HG03097 (cell line): ENCODE data around the gene ZBTB48.
"Not testable (repeated sequence)": the region's sequence is repeated elsewhere in the genome, so short reads cannot be mapped to it uniquely, and the experiment has no call there.

Experiments used
- ATAC-seq: cut with Tn5 transposase; IDR thresholded peaks from one replicate; pipeline ENCODE4 v1.9.1; 2021; ENCODE audit not compliant: unreplicated experiment, low FRiP score

ZBTB48 gene

GRCh38 chr1:6631058-6631457 lies 51.3 kb downstream of the ZBTB48 start:
- no peak for ATAC-seq

DNA sequence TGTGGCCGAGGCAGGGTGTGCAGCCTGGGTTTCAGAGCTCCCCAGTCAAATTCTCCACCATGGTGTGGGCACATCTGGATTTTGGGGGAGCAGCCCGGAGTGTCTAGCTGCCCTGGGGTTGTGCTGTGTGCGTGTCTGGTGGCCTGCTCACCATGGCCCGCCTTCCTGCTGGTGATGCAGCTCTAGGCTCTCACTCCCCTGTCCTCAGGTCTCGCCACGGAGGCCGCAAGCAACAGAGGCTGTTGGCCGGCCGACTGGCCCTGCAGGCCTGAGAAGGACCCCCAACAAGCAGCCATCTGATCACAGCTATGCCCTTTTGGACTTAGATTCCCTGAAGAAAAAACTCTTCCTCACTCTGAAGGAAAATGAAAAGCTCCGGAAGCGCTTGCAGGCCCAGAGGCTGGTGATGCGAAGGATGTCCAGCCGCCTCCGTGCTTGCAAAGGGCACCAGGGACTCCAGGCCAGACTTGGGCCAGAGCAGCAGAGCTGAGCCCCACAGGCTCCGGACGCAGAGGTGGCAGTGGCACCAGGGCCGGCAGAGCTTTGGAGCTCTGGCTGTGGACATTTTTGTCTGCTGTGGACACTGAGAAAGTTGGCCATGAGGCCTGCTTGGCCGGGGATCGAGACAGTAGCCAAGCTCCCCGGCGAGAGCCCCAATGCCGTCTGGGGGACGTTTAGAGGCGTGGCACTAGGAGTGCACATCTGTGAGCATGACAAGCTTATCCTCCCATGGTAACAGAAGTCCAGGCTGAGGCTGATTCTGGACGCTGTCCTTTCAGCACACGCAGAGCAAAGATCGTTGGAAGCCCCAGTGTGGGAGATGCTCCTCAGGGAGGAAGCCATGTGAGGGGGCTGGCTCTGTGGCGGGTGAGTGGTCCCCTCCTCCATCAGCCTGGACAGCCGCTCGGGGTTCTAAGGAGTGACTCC lies 53.1 kb downstream of the ZBTB48 start:
- ATAC-seq: no peak

GRCh38 chr1:6634371-6635052 lies 54.7 kb downstream of the ZBTB48 start:
- ATAC-seq: no peak

DNA sequence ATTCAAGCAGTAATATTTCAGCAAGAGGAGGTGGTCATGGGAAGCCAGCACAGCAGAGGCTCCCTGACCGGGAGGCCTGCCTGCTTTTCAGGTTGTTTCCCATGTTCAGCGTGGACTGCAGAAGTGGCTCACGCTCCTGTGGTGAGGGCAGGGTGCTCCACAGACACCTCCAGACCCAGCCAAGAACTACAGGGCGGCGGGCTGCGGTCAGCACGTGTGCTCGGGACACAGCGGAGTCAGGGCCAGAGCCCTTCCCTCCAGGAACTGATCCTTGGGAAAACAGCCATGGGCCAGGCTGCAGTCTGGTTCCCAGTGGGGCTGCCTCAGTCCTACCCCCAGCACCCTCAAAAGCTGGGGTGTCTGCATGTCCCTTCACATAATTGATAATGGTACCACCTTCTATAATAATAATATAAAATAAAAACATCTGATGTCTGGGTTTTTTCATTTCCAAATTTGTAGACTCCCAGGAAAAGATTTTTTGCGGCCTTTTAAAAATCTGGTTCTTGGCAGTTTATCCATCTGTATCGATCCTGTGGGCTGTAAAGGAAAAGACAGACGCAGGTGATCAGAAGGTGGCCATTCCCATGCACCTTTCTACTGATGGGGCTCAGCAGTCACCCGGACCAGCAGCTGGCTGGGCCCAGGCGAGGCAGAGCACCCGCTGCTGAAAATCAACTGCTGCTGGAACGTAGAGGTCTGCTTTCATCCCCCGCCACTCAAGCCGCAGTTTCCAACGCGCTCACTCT lies 55.5 kb downstream of the ZBTB48 start:
- no peak for ATAC-seq

DNA sequence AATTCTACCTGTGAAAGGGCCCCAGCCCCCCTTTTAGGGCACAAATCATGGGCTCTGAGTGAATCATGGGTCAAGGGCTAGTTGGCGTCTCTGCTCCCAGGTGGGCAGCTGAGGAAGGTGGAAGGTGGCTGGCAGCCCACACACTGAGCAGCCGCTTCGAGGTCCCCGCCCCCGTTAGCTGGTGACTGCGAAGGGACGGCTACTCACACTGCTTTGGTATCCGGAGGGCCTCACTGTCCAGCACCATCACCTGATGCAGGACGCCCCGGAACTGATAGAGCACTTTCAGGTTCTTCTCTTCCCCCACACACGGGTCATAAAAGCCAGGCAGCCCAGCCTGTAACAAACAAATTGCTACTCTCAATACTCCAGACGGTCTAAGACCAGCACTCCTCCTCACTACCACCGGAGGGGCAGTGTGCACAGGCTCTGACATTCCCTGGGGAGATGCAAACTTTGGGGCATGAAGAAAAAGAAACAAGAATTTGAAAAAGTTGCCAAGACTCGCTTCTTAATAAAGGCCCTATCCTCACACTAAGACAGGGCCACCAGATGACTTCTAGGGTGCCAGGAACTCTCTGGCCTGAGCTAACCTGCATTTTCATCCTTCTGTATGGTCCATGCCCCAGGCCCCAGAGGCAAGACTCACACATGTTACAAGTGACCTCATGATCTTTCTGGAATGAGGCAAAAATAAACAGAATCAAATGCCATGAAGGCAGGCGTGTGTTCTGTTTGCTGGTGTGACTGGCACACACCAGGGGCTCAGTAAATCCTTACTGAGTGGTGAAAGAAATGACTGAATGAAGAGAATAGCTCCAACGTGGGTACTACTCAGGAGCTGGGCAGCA lies 56.3 kb downstream of the ZBTB48 start:
- ATAC-seq: no peak

GRCh38 chr1:6636778-6637177 lies 57.0 kb downstream of the ZBTB48 start:
- ATAC-seq: not testable (repeated sequence)

DNA sequence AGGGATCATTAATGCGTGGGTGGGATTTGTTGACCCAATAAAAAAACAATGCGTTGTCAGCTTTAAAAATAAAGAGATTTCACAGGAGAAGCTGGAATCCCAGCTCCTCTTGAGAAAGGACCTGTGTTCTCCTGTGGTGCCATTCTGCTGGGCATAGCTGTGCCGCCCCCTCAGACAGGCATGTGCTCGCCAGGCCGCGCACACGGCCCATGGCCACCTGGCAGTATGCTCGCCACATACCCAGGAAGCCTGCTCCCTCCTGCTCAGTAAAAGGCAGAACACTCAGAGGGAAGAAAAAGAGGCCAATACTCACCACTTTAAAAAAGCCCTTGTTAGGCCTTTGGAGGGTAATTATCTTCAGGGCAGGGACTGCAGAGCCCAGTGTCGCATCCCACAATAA lies 58.0 kb downstream of the ZBTB48 start:
- ATAC-seq: no peak

- ATAC-seq: no peak
Measured at GRCh38 chr1:6638226-6638625, 58.4 kb downstream of the ZBTB48 start.
